Adipose tissue (tissue), 3 donors: ENCODE results near the gene RAB40C. TPM values are rescaled to one million over a fixed set of nuclear protein-coding genes. Genes with fewer than 3 reads are reported as not detected.

Experiments used
- H3K27ac ChIP-seq: one replicate; pipeline ENCODE4 v1.5.1; 2013; ENCODE audit warnings: low read depth, low read length
- WGBS, 3 donors: extraction: QIAGEN DNeasy Blood & Tissue Kit; methylation state at CpG; one replicate each; pipeline ENCODE4 v1.1.7; 2013; 5-methylcytosine and 5-hydroxymethylcytosine counted together
- polyA plus RNA-seq, 3 donors: library from polyadenylated mRNA; stranded (reverse); fragments of 200-250 nt; gene quantifications; one replicate each; pipeline ENCODE4 v1.2.3, GENCODE V29; 2013
- donor health status: healthy with polysubstance abuse.
- donor health status: Bipolar disorder and iron deficiency.
- donor health status: healthy.

Gene RAB40C
- polyA plus RNA-seq, 3 donors = 16.0 to 42.5 (median 21.2) TPM

GRCh38 chr16:624526-625070, 34.7 kb downstream of the RAB40C start:
- H3K27ac ChIP-seq = no peak overlapping the region
- WGBS, 3 donors = 80 to 87% (median 85%) methylated on average over 10 of the region's 10 CpGs

GRCh38 chr16:625117-625976, 35.5 kb downstream of the RAB40C start:
- WGBS, 3 donors = 93 to 96% (median 95%) methylated on average over 25 to 37 of the region's 37 CpGs
- no peak overlapping the region for H3K27ac ChIP-seq

GRCh38 chr16:625977-626765, 36.3 kb downstream of the RAB40C start:
- 91 to 97% (median 93%) methylated on average over 35 of the region's 35 CpGs for WGBS, 3 donors

GRCh38 chr16:626787-627453, 37.1 kb downstream of the RAB40C start:
- 84 to 93% (median 90%) methylated on average over 29 of the region's 29 CpGs for whole genome bisulfite sequencing, 3 donors
- H3K27ac ChIP-seq = no peak overlapping the region

More at GRCh38 chr16:625977-626765, 36.3 kb downstream of the RAB40C start:
- no peak overlapping the region for H3K27ac ChIP-seq

- WGBS, 3 donors = 82 to 89% (median 84%) methylated on average over 50 of the region's 50 CpGs
Observed at GRCh38 chr16:627454-628239, 37.8 kb downstream of the RAB40C start.

GRCh38 chr16:628321-629061, 38.6 kb downstream of the RAB40C start:
- 93 to 94% (median 94%) methylated on average over 33 of the region's 33 CpGs for WGBS, 3 donors
- no peak overlapping the region for H3K27ac ChIP-seq

More at GRCh38 chr16:627454-628239, 37.8 kb downstream of the RAB40C start:
- H3K27ac ChIP-seq = no peak overlapping the region

- WGBS, 3 donors = 71 to 75% (median 75%) methylated on average over 29 of the region's 29 CpGs
- H3K27ac ChIP-seq = no peak overlapping the region
Observed at GRCh38 chr16:629185-629832, 39.4 kb downstream of the RAB40C start.

- 40 to 65% (median 48%) methylated on average over 11 of the region's 11 CpGs for WGBS, 3 donors
Observed at GRCh38 chr16:629833-630248, 40.0 kb downstream of the RAB40C start.

GRCh38 chr16:630249-630814, 40.5 kb downstream of the RAB40C start:
- H3K27ac ChIP-seq = no peak overlapping the region
- 31 to 61% (median 32%) methylated on average over 28 to 29 of the region's 29 CpGs for WGBS, 3 donors

More at GRCh38 chr16:629833-630248, 40.0 kb downstream of the RAB40C start:
- H3K27ac ChIP-seq = no peak overlapping the region

- WGBS, 3 donors = 1 to 6% (median 3%) methylated on average over 15 to 23 of the region's 23 CpGs
- H3K27ac ChIP-seq = no peak within 1 kb of the TSS
Observed at GRCh38 chr16:630815-631405, 41.0 kb downstream of the RAB40C start, which contains the start of gene WFIKKN1. WFIKKN1 (plus strand) TSS chr16:630985; CDS start chr16:631254, 269 bp downstream.

- H3K27ac ChIP-seq = no peak overlapping the region
- 57 to 65% (median 57%) methylated on average over 9 of the region's 9 CpGs for WGBS, 3 donors
Observed at GRCh38 chr16:631808-632358, 42.0 kb downstream of the RAB40C start.

- 93 to 95% (median 93%) methylated on average over 63 to 67 of the region's 67 CpGs for WGBS, 3 donors
- no peak overlapping the region for H3K27ac ChIP-seq
Observed at GRCh38 chr16:632486-633335, 42.8 kb downstream of the RAB40C start.

GRCh38 chr16:633336-634050, 43.6 kb downstream of the RAB40C start:
- 96 to 97% (median 96%) methylated on average over 62 to 74 of the region's 74 CpGs for WGBS, 3 donors
- no peak overlapping the region for H3K27ac ChIP-seq

GRCh38 chr16:634051-634670, 44.3 kb downstream of the RAB40C start:
- 88 to 92% (median 89%) methylated on average over 22 of the region's 22 CpGs for WGBS, 3 donors
- no peak overlapping the region for H3K27ac ChIP-seq
